Lower leg skin (tissue), 4 donors: ENCODE measurements around the gene NLN. TPM values are rescaled to one million over a fixed set of nuclear protein-coding genes. Genes with fewer than 3 reads are reported as not detected.
"Not testable (repeated sequence)": the region's sequence is repeated elsewhere in the genome, so short reads cannot be mapped to it uniquely, and the experiment has no call there.

Experiments
- DNase-seq, 2 donors: peaks; one replicate each; pipeline ENCODE4 v3.0.0-alpha.2; 2019; ENCODE audit warnings: low spot score in 2 of 2
- H3K4me3 ChIP-seq: fragments of 200-600 bp; sonication (generic); 2 replicates; pipeline ENCODE4 v1.5.1; 2017; ENCODE audit warnings: mild to moderate bottlenecking, low read depth; ENCODE audit not compliant: poor library complexity, severe bottlenecking
- POLR2A ChIP-seq, 2 donors: fragments of 450-650 bp; IDR thresholded peaks; one replicate each; pipeline ENCODE4 v1.6.1; 2016 to 2017; ENCODE audit warnings: antibody characterized with exemption in 2 of 2, mild to moderate bottlenecking in 1 of 2, moderate library complexity in 1 of 2
- WGBS, 2 donors: methylation state at CpG; one replicate each; pipeline ENCODE4 v1.1.5; 2018; 5-methylcytosine and 5-hydroxymethylcytosine counted together
- intact Hi-C: fragments of 100-400 bp; cut with DNase I; formaldehyde crosslinking; loops from one replicate; pipeline ENCODE4 v1.15.0; 2023; ENCODE audit warnings: low total_unique reads
- total RNA-seq, 4 donors: library from RNA; depleted of rRNA; stranded (reverse); fragments of >200 nt; gene quantifications; one replicate each; pipeline ENCODE4 v1.1.0, GENCODE V29; 2016
- TF ChIP-seq, protein P1 (sequence below), 3 donors: fragments of 450-650 bp; IDR thresholded peaks; one replicate each; pipeline ENCODE4 v1.5.1; 2016; ENCODE audit warnings: antibody characterized with exemption in 3 of 3, mild to moderate bottlenecking in 3 of 3, moderate library complexity in 2 of 3

NLN gene
- total RNA-seq, 4 donors from 2014 or later, result 14.0 to 18.8 (median 16.4) TPM

DNA sequence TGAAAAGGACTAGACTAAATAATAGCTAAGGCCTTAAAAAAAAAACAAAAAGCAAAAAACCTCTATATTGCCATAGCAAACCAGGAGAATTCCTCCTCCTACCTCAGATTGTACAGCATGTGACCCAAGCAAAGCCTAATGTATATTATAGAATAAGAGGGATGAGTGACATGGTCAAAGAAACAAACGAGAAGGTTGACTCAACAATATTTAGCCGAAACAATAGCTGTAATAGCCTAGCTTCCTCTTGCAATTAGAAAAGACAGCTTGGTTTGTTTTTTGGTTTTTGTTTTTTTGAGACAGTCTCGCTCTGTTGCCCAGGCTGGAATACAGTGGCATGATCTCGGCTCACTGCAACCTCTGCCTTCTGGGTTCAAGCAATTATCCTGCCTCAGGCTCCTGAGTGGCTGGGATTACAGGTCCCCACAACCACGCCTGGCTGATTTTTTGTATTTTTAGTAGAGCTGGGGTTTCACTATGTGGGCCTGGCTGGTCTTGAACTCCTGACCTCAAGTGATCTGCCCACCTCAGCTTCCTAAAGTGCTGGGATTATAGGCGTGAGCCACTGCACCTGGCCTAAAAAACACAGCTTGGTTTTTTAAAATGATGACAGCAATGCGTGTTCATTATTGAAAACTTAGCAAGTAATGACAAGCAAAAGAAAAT is 5.6 kb downstream of the NLN start:
- intact Hi-C loops, result no loop called here
- no peak for TF ChIP-seq POLR2A (IDR thresholded peaks at IDR 0.05)
- TF ChIP-seq, protein P1, sequence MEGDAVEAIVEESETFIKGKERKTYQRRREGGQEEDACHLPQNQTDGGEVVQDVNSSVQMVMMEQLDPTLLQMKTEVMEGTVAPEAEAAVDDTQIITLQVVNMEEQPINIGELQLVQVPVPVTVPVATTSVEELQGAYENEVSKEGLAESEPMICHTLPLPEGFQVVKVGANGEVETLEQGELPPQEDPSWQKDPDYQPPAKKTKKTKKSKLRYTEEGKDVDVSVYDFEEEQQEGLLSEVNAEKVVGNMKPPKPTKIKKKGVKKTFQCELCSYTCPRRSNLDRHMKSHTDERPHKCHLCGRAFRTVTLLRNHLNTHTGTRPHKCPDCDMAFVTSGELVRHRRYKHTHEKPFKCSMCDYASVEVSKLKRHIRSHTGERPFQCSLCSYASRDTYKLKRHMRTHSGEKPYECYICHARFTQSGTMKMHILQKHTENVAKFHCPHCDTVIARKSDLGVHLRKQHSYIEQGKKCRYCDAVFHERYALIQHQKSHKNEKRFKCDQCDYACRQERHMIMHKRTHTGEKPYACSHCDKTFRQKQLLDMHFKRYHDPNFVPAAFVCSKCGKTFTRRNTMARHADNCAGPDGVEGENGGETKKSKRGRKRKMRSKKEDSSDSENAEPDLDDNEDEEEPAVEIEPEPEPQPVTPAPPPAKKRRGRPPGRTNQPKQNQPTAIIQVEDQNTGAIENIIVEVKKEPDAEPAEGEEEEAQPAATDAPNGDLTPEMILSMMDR (IDR thresholded peaks at IDR 0.05), result no peak
- H3K4me3 ChIP-seq, result no peak overlapping the region
- DNase-seq, result no peak
- WGBS, 2 donors, result 70 to 72% methylated on average over 7 of the region's 7 CpGs

DNA sequence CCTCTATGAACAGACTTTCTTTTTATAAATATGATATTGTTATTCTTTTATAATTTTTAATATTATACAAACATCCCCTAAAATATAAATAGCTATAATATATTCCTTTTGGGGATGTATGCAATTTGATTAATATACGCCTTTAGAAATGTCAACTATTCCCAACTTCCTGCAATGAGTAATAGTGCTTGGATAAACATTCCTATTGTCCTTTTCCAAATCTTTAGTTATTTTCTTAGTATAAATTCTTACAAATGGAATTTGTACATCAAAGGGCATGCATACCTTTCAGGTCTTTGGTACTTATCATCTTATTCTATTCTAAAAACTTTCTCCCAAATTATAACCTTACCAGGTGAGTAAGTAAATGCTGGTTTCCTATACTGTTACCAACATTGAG is 6.2 kb downstream of the NLN start:
- DNase-seq, result no peak
- intact Hi-C loops, result no loop called here
- H3K4me3 ChIP-seq, result no peak overlapping the region
- 78 to 84% methylated on average over 1 of the region's 1 CpG for WGBS, 2 donors
- TF ChIP-seq, protein P1 (IDR thresholded peaks at IDR 0.05), result no peak

DNA sequence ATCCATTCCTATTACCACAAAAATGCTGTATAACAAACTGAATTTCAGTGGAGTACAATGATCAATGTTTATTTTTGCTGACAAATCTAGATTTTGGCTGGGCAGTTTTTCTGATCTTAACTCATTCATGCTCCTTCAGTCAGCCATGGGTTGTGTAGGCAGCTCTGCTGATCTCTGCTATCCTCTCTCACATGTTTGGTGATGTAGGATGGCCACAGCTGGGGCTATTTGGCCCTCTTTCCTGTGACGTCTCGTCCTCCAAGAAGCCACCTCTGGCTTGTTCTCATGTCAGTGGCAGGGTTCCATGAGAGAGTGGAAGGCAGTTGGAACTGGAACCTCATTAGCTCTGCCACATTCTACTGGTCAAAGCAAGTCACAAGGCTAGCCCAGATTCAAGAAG is 8.9 kb downstream of the NLN start:
- no peak for TF ChIP-seq POLR2A (IDR thresholded peaks at IDR 0.05)
- TF ChIP-seq, protein P1 (IDR thresholded peaks at IDR 0.05), result no peak
- DNase-seq, result no peak
- no peak overlapping the region for H3K4me3 ChIP-seq
- WGBS, 2 donors, result 47 to 67% methylated on average over 2 of the region's 2 CpGs
- intact Hi-C loops, result no loop called here

DNA sequence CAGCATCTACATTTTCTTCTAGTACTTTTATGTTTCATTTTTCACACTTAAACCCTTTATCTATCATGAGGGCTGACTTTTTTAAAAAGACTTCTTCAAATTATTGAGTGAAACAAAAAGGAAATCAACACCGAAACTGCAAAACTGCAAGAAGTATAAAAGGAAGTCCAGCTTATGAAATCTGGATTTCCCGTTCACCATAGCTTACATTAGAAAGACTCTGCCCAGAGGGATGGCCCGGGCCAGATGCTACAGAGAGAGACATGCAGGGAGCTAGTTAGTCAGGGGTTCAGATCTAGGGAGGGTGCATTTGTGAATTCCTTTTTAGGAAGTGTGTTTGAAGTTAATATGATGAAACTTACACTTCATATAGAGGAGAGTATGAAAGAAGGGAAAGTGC is 10.0 kb downstream of the NLN start:
- 92 to 95% methylated on average over 3 of the region's 3 CpGs for WGBS, 2 donors
- intact Hi-C loops, DNase-seq, H3K4me3 ChIP-seq: not testable (repeated sequence)

DNA sequence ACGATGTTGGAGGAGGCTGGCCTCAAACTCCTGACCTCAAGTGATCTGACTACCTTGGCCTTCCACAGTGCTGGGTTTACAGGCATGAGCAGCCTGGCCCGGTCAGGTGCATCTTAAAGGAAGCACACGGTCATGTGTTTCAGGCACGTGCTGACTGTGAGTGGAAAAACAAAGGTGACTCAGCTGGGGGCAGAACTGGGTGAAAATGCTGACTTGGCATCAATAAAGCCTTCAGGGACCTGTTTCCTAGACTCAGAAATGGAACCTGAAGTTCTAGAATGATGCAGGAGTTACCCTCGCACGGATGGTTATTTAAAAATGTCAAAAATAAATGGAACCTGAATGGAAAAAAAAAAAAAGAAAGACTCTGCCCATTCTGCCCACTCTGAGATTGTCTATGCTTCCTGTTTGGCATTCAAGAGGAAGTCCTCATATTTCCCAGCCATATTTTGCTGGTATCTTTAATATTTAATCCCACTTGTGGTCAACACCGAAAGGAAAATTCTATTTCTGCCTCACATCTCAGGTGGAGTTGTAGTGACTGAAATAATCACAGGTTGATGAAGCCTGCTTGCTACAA is 12.3 kb downstream of the NLN start:
- 60 to 71% methylated on average over 7 of the region's 7 CpGs for WGBS, 2 donors
- intact Hi-C loops, H3K4me3 ChIP-seq, DNase-seq: not testable (repeated sequence)

DNA sequence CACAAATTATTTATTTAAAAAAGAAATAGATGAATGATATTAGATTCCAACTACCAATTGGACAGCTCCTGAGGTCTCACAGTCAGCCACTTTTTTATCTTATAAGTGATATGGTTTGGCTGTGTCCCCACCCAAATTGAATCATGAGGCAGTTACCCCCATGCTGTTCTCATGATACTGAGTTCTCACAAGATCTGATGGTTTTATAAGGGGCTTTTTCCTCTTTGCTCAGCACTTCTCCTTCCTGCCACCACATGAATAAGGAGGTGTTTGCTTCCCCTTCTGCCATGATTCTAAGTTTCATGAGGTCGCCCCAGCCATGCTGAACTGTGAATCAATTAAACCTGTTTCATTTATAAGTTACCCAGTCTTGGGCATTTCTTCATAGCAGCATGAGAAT is 12.9 kb downstream of the NLN start:
- no peak overlapping the region for H3K4me3 ChIP-seq
- intact Hi-C loops, result no loop called here
- WGBS, 2 donors, result 89 to 94% methylated on average over 1 of the region's 1 CpG
- no peak for DNase-seq
- no peak for TF ChIP-seq POLR2A (IDR thresholded peaks at IDR 0.05)
- TF ChIP-seq, protein P1 (IDR thresholded peaks at IDR 0.05), result no peak

DNA sequence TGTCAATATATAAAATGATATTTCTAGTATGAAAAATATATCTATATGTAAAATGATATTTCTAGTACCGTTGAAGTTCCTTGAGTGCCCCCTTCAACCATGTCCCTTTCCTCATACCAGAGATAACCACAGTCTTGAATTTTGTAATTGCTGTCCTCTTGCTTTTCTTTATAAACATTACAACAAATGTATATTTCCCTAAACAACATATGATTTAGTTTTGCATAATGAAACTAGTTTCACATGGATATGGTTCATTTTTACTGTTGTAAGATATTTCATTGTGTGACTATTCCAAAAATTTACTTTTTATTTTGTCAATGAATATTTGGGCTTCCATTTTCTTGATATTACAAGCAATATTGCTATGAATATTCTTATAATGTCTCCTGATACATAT is 14.0 kb downstream of the NLN start:
- intact Hi-C loops, result no loop called here
- no peak for DNase-seq

More for the DNA sequence above, 14.0 kb downstream of the NLN start:
- no peak overlapping the region for H3K4me3 ChIP-seq
- WGBS, 2 donors, result 96% methylated on average over 1 of the region's 1 CpG
- no peak for TF ChIP-seq POLR2A (IDR thresholded peaks at IDR 0.05)
- TF ChIP-seq, protein P1 (IDR thresholded peaks at IDR 0.05), result no peak
